GM18909 (cell line): ENCODE data around the gene NLK.
"Not testable (repeated sequence)": the region's sequence is repeated elsewhere in the genome, so short reads cannot be mapped to it uniquely, and the experiment has no call there.

Experiments
- ATAC-seq: cut with Tn5 transposase; IDR thresholded peaks from one replicate; pipeline ENCODE4 v1.9.1; 2021; ENCODE audit warnings: mild to moderate bottlenecking; ENCODE audit not compliant: unreplicated experiment, poor library complexity

The NLK gene

GRCh38 chr17:28182559-28182958, 140.1 kb downstream of the NLK start:
- ATAC-seq, result no peak

DNA sequence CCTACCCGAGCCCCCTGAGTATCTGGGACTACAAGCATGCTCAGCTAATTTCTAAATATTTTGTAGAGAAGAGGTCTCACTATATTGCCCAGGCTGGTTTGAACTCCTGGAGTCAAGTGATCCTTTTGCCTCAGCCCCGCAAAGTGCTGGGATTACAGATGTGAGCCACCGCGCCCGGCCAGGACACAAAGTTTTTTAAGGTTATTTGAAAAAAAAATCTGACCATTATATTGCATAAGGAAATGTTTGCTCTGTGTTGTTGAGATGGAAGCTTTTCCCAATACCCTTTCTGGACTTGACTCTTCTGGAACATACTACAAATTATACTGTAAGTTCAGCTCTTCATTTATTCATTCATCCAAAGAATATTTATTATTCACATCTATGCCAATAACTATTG, 143.2 kb downstream of the NLK start:
- no peak for ATAC-seq

DNA sequence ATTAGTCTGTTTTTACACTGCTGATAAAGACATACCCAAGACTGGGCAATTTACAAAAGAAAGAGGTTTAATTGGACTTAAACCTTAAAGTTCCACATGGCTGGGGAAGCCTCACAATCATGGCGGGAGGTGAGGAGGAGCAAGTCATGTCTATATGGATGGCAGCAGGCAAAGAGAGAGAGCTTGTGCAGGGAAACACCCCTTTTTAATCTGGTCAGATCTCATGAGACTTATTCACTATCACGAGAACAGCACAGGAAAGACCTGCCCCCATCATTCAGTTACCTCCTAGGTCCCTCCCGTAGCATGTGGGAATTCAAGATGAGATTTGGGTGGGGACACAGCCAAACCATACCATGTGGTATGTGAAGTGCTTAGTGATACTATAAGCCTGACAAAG, 144.0 kb downstream of the NLK start:
- ATAC-seq, result not testable (repeated sequence)

GRCh38 chr17:28187931-28188330, 145.5 kb downstream of the NLK start:
- no peak for ATAC-seq

- no peak for ATAC-seq
Measured at GRCh38 chr17:28188841-28189263, 146.4 kb downstream of the NLK start.

DNA sequence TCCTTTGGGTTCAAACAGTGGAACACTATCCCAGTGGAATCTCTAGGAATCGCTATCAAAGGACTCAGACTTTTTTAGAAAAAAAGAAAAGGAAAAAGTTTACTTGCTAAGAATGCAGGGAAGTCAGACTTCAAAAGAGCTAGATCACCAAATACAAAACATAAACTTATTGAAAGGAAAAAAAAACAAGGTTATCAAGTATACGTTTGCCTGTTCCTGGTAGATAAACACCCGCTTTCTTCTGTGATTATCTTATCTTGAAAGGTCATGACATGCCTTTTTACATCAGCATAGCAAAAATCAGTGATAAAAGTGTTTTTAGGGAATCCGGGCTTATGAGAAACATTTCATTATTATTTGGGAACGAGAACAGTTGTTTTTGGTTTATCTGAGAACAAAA, 147.2 kb downstream of the NLK start:
- ATAC-seq, result no peak

DNA sequence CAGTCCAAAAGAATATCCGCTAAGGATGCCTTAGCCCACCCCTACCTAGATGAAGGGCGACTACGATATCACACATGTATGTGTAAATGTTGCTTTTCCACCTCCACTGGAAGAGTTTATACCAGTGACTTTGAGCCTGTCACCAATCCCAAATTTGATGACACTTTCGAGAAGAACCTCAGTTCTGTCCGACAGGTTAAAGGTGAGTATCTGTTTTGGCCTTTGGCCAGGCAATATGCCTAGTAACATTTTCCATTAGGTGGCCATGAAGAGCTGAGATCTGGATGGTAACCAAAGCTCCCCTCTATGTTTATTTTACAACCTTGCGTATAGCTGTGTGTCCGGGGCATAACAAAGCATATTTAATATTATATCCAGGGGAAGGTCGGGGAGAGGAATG, 148.5 kb downstream of the NLK start:
- no peak for ATAC-seq

DNA sequence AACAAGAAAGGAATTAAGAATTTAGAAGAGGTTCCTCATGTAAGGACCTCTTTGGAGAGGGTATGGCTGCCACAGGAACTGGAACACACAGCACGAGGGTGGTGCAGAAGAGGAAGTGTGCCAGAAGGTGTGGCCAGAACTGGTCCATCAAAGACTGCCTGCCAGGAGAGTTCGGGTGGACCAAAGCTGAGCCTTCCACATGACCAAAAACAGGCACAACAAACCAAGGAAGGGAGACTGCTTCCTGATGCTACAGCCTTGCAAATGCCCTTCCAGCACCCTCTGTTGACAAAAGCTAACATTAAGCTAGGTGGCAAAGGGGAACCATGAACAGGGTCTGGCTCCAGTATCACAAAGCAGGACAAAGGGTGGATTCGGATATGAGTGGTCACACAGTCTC, 150.8 kb downstream of the NLK start:
- ATAC-seq, result no peak

DNA sequence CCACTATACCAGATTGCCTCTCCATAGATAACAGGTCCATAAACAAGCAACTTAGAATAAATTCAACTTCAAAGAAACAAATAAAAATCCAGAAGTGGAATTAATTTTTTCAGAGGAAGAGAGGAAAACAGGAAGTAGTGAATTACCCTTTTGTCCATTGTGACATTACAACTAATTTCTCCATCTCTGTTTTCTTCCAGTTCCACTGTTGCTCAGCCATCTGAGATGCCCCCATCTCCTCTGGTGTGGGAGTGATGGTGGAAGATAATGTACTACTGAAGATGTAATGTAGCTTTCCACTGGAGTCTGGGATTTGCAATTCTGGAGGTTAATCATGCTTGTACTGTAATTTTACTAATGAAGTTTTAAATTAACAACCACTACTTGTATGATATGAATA, 151.9 kb downstream of the NLK start:
- no peak for ATAC-seq

DNA sequence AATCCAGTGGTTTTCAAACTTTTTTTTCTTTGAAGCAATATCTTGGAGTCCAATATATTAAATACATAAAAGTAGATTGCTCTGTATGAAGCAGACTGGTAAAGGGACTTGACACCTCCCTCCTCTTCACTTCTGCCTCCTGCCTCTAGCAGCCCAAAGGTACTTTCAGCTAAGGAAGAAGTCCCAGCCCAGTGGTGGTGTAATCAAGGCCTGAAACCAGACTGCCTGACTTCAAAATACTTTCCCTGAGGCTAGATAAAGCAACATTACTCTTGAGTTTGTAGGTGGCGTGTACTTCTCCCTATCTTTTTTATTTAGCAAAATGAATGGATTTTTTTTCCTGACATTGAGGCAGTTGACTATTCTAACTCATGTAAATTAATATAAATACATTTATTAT, 154.2 kb downstream of the NLK start:
- ATAC-seq, result no peak

- ATAC-seq, result no peak
Measured at GRCh38 chr17:28199115-28199514, 156.6 kb downstream of the NLK start.

DNA sequence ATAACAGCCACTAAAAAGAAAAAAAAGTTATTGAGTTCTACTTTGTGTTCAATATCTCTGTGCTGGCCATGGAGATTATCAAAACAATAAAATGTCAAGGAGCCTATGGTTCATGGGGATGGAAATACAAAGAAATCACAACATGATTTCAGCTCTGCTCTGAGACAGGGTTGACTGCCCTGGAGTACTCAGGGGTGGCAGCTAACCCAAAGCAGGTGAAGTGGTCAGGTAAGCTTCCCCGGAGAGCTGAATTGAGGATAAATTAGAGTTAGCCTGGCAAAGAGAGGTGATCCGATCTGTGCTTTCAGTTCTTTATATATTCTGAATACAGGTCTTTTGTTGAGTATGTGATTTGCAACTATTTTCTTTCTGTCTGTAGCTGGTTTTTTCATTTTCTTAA, 157.3 kb downstream of the NLK start:
- no peak for ATAC-seq

DNA sequence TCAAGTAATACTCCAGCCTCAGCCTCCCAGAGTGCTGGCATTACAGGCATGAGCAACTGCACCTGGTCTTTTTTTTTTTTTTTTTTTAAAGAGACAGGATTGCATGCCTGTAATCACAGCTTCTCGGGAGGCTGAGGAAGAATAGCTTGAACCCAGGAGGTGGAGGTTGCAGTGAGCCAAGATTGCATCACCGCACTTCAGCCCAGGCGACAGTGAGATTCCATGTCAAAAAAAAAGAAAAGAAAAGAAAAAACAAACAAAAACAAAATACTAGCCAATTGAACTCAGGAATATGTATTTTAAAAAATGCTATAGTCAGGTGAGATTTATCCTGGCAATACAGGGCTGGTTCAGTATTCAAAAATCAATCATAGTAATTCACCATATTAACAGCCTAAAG, 158.8 kb downstream of the NLK start:
- ATAC-seq, result no peak

DNA sequence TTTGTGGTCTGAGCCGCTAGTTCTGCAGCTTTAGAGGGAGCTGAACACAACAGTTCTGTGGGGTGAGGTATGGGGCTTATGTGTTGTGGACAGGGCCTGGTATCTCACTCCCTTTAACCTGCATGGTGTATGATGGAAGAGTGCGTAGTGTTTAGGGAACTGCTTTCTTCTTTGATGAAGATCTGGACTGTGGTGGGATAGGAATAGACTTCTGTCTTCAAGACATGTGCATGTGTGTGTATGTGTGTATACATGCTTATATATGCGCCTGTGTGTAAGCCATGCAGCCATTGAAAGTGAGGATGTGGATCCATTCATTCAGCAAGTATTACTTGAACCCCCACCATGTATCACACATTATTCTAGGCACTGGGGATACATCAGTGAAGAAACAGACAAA, 161.8 kb downstream of the NLK start:
- ATAC-seq, result no peak

- ATAC-seq, result no peak
Measured at GRCh38 chr17:28204751-28205150, 162.3 kb downstream of the NLK start.

DNA sequence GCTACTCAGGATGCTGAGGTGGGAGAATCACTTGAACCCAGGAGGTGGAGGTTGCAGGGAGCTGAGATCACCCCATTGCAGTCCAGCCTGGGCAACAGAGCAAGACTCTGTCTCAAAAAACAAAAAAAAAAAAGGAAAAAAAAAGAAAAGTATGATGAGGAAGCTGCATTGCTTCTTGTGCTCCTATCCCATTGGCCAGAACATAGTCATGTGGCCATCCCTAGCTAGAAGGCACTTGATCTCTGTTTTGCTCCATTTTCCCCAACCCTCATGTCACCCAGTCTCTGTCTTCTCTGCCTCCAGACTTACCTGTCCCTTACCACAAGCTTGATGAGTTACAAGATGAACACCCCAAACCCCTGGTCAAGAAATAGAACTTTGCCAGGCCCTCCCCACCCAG, 163.8 kb downstream of the NLK start:
- no peak for ATAC-seq

GRCh38 chr17:28211811-28212210, 169.3 kb downstream of the NLK start:
- ATAC-seq, result no peak

DNA sequence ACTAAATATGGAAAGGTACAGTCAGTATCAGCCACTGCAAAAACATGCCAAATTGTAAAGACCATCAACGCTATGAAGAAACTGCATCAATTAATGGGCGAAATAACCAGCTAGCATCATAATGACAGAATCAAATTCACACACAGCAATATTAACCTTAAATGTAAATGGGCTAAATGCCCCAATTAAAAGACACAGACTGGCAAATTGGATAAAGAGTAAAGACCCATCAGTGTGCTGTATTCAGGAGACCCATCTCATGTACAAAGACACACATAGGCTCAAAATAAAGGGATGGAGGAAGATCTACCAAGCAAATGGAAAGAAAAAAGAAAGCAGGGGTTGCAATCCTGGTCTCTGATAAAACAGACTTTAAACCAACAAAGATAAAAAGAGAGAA, 171.1 kb downstream of the NLK start:
- ATAC-seq, result not testable (repeated sequence)

DNA sequence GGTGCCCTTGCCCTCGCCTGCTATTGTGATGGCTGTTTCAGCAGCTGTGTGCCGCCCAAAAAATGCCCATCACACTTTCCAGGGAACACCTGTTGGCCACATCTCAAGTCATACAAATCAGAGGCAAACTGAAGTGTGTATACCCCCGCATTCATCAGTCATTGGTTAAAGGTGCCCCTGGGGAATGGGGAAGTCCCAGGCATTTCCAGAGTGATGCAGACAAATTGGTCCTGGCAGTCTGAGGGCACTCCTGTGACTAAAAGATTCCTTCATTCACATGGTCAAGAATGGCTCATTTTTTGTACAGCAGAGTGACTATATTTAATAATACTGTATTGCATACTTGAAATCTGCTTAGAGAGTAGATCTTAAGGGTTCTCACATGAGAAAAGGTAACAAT, 173.6 kb downstream of the NLK start:
- ATAC-seq, result no peak

GRCh38 chr17:28216528-28216927, 174.1 kb downstream of the NLK start:
- no peak for ATAC-seq

GRCh38 chr17:28219771-28220170, 177.3 kb downstream of the NLK start:
- no peak for ATAC-seq

DNA sequence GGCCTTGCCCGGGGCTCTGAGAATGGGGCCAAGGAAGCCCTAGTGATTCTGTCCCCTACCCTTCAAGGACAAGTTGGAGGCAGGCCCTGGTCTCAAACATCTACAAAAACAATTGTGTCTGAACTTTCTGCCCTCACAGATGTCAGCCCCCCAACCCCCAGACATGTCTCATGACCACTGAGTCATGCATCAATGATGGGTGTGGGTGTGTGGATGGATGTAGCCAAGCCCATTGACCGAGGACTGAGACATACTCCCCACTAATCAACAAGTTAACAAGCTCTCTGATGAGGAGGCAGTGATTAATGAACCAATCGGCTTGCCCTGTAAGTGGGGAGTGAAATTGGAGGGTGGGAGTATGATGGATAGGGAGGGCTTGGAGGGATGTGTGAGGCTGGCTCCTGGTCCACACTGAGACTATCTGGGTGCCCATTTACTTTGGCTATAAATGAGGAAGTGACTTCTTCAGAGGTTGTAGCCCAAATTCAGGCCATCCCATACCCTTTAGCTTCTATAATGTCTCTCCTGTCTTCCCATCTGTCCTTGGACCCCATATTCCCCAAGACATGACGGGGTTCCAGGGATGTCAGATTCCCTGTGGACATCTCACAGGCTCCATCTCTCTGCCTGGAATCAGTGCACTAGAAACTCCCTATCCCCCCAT, 179.4 kb downstream of the NLK start:
- no peak for ATAC-seq

GRCh38 chr17:28225271-28225670, 182.8 kb downstream of the NLK start:
- ATAC-seq, result no peak
